Measurements from ENCODE around the gene FN1. TPM values are rescaled to one million over a fixed set of nuclear protein-coding genes. Genes with fewer than 3 reads are reported as not detected.
A peak's percentile ranks its signal among the peaks of the same experiment; 100 is the strongest.

FN1 gene
- polyA plus RNA-seq, 1 of the 3 experiments (the other 2 are of a cell fraction): 1,671 TPM

DNA sequence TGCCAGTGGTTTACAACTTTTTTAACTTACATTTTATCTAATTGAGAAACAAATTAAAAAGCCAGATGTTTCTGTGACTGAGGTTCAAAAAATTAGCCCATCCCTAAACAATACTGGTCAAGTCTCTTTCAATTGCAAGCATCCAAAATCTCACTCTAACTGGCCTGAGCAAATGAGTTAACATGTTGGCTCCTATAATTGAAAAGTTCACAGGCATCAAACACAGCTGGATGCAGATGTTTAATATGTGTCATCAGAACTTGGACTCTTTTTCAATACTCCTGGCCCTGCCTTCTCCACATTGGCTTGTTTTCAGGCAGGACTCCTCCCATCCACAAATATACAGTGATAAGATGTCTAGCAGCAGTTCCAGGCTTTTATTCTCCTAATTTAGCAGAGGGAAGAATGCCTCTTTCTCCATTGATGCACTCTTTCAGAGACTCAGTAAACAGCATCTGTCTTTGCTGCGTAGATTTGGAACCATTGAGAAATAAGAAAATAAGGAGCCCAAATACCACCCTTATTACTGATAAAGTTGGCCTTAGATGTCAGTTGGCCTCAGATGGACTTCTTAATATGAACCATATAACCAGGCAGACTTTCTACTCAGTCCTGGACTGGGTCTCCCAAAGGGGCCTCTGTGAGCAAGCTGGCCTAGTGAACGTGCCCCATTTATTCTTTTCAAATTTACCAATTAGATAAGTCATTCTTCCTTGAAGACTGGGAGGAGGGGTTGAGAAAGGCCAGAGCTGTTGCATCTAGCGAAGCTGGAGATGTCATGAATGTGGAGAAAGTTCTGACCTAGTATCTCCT lies 30.4 kb upstream of the FN1 start:
- Histone ChIP-seq H3K4me1 (ENCODE audit: control insufficient read depth in 1 of 2, insufficient read depth in 2 of 2, low read depth in 1 of 2, low read length in 1 of 2) (peaks cover 0 to 13% of the 10 kb centered on the region in 2 experiments; a peak in 3 of 4 replicates), H3K27ac (ENCODE audit: low read depth in 2 of 2, low read length in 1 of 2) (no peak overlapping the region), H3K36me3 (replicated peaks in 1 of 2; ENCODE audit: control insufficient read depth in 1 of 2, insufficient read depth in 2 of 2, low read length in 1 of 2) (no peaks in the 10 kb centered on the region), H2AFZ (ENCODE audit: low read depth) (no peak overlapping the region), H3K9me2 (no peaks in the 10 kb centered on the region), H3K27me3 (ENCODE audit: insufficient read depth) (no peaks in the 10 kb centered on the region), H3K4me3 (ENCODE audit: low read depth in 2 of 2, low read length in 1 of 2) (no peak overlapping the region), H3F3A (replicated peaks; ENCODE audit: insufficient read depth) (peaks cover 8% of the 10 kb centered on the region), H3K9ac (no peak overlapping the region), H3K4me2 (no peak overlapping the region), H3K79me2 (ENCODE audit: insufficient read depth) (no peaks in the 10 kb centered on the region), H4K20me1 (ENCODE audit: insufficient read depth) (no peaks in the 10 kb centered on the region), H3K9me3 (no peaks in the 10 kb centered on the region)
- ChIA-PET POLR2A (no interaction called here), CTCF (interaction anchor here (2.0 kb wide), 1 partner anchor 11 kb away, joined by 5 read pairs; no protein-coding TSS in a partner anchor)
- DNase-seq: no peak
- no peak for TF ChIP-seq MEF2A (IDR thresholded peaks at IDR 0.05; ENCODE audit: borderline replicate concordance, low read depth)
- no peak for TF ChIP-seq FOXM1 (IDR thresholded peaks at IDR 0.05; ENCODE audit: low read depth)
- TF ChIP-seq RFX5 (IDR thresholded peaks at IDR 0.05; ENCODE audit: low read length): no peak
- TF ChIP-seq, protein P1, sequence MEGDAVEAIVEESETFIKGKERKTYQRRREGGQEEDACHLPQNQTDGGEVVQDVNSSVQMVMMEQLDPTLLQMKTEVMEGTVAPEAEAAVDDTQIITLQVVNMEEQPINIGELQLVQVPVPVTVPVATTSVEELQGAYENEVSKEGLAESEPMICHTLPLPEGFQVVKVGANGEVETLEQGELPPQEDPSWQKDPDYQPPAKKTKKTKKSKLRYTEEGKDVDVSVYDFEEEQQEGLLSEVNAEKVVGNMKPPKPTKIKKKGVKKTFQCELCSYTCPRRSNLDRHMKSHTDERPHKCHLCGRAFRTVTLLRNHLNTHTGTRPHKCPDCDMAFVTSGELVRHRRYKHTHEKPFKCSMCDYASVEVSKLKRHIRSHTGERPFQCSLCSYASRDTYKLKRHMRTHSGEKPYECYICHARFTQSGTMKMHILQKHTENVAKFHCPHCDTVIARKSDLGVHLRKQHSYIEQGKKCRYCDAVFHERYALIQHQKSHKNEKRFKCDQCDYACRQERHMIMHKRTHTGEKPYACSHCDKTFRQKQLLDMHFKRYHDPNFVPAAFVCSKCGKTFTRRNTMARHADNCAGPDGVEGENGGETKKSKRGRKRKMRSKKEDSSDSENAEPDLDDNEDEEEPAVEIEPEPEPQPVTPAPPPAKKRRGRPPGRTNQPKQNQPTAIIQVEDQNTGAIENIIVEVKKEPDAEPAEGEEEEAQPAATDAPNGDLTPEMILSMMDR (IDR thresholded peaks at IDR 0.05): no peak
- TF ChIP-seq, protein P2, sequence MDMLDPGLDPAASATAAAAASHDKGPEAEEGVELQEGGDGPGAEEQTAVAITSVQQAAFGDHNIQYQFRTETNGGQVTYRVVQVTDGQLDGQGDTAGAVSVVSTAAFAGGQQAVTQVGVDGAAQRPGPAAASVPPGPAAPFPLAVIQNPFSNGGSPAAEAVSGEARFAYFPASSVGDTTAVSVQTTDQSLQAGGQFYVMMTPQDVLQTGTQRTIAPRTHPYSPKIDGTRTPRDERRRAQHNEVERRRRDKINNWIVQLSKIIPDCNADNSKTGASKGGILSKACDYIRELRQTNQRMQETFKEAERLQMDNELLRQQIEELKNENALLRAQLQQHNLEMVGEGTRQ (IDR thresholded peaks at IDR 0.05; ENCODE audit: borderline replicate concordance, low read depth, low read length): no peak
- no peak for TF ChIP-seq TCF12 (IDR thresholded peaks at IDR 0.05)
- TF ChIP-seq FOXJ3 (CRISPR knock-in tag; IDR thresholded peaks at IDR 0.05): no peak
- TF ChIP-seq FOSL2 (IDR thresholded peaks at IDR 0.05; ENCODE audit: borderline replicate concordance, low read depth): no peak
- no peak for TF ChIP-seq EZH2phosphoT487 (IDR thresholded peaks at IDR 0.05; ENCODE audit: borderline replicate concordance, low read depth)
- WGBS (ENCODE audit: low lambda C conversion rate): 86% methylated on average over 3 of the region's 3 CpGs

DNA sequence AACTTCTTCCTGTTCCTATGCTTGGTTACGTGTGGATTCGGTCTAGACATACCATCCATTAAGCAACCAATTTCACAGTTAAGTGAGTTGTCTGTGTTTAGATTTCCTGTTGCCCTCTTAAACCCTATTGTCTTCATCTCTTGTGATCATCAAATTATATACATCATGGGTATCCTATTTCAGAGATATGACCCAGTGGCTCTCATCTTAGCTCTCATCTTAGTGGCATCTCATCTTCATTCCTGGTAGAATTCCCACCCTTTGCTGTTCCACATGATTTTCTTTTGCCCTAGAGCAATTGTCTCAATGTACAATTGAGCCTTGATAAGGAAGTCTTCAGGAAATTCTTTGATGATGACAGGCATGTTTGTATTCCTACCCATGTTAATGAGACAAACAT lies 29.4 kb upstream of the FN1 start:
- Histone ChIP-seq H3K9ac (no peak overlapping the region), H3K27me3 (ENCODE audit: insufficient read depth) (no peaks in the 10 kb centered on the region), H3K4me2 (no peak overlapping the region), H3K9me2 (no peaks in the 10 kb centered on the region), H3K4me3 (ENCODE audit: low read depth in 2 of 2, low read length in 1 of 2) (no peak overlapping the region), H3K9me3 (no peaks in the 10 kb centered on the region), H4K20me1 (ENCODE audit: insufficient read depth) (no peaks in the 10 kb centered on the region), H2AFZ (ENCODE audit: low read depth) (peak overlapping the region; percentile 21; the same call in 1 of the 2 replicates), H3K79me2 (ENCODE audit: insufficient read depth) (no peaks in the 10 kb centered on the region), H3K36me3 (replicated peaks in 1 of 2; ENCODE audit: control insufficient read depth in 1 of 2, insufficient read depth in 2 of 2, low read length in 1 of 2) (no peaks in the 10 kb centered on the region), H3F3A (replicated peaks; ENCODE audit: insufficient read depth) (peaks cover 17% of the 10 kb centered on the region), H3K27ac (ENCODE audit: low read depth in 2 of 2, low read length in 1 of 2) (no peak overlapping the region), H3K4me1 (ENCODE audit: control insufficient read depth in 1 of 2, insufficient read depth in 2 of 2, low read depth in 1 of 2, low read length in 1 of 2) (peaks cover 0 to 17% of the 10 kb centered on the region in 2 experiments; a peak in 3 of 4 replicates)
- ChIA-PET POLR2A (no interaction called here), CTCF (interaction anchor here (1.6 kb wide), 1 partner anchor 10 kb away, joined by 6 read pairs; no protein-coding TSS in a partner anchor)
- no peak for TF ChIP-seq EZH2phosphoT487 (IDR thresholded peaks at IDR 0.05; ENCODE audit: borderline replicate concordance, low read depth)
- TF ChIP-seq, protein P3, sequence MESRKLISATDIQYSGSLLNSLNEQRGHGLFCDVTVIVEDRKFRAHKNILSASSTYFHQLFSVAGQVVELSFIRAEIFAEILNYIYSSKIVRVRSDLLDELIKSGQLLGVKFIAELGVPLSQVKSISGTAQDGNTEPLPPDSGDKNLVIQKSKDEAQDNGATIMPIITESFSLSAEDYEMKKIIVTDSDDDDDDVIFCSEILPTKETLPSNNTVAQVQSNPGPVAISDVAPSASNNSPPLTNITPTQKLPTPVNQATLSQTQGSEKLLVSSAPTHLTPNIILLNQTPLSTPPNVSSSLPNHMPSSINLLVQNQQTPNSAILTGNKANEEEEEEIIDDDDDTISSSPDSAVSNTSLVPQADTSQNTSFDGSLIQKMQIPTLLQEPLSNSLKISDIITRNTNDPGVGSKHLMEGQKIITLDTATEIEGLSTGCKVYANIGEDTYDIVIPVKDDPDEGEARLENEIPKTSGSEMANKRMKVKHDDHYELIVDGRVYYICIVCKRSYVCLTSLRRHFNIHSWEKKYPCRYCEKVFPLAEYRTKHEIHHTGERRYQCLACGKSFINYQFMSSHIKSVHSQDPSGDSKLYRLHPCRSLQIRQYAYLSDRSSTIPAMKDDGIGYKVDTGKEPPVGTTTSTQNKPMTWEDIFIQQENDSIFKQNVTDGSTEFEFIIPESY (IDR thresholded peaks at IDR 0.05; ENCODE audit: borderline replicate concordance, low read depth): no peak
- no peak for TF ChIP-seq TAF1 (IDR thresholded peaks at IDR 0.05; ENCODE audit: borderline replicate concordance, low read depth, low read length)
- no peak for TF ChIP-seq RAD21 (IDR thresholded peaks at IDR 0.05; ENCODE audit: low read length)
- no peak for TF ChIP-seq FOXM1 (IDR thresholded peaks at IDR 0.05; ENCODE audit: low read depth)
- no peak for TF ChIP-seq GABPA (IDR thresholded peaks at IDR 0.05; ENCODE audit: low read depth)
- TF ChIP-seq, protein P1 (IDR thresholded peaks at IDR 0.05): no peak
- WGBS (ENCODE audit: low lambda C conversion rate): 52% methylated on average over 2 of the region's 2 CpGs
- no peak for DNase-seq

Data from SK-N-SH (cell line).